Ishikawa (cell line): ENCODE results near the gene EXOC1L.

ENCODE experiments used
- CEBPB ChIP-seq: IDR thresholded peaks from 2 replicates; pipeline ENCODE4 v1.6.1; 2012
- CREB1 ChIP-seq: IDR thresholded peaks from 2 replicates; pipeline ENCODE4 v1.6.1; 2012; ENCODE audit warnings: low read depth
- EP300 ChIP-seq: IDR thresholded peaks from 2 replicates; pipeline ENCODE4 v1.6.1; 2012; ENCODE audit warnings: borderline replicate concordance
- TAF1 ChIP-seq: IDR thresholded peaks from 2 replicates; pipeline ENCODE4 v1.6.1; 2012; ENCODE audit warnings: low read depth, mild to moderate bottlenecking
- YY1 ChIP-seq: IDR thresholded peaks from 2 replicates; pipeline ENCODE4 v1.6.1; 2012; ENCODE audit warnings: low read depth
- TF ChIP-seq, protein P1 (sequence below): IDR thresholded peaks from 2 replicates; pipeline ENCODE4 v1.6.1; 2012
- TF ChIP-seq, protein P2 (sequence below): IDR thresholded peaks from 2 replicates; pipeline ENCODE4 v1.6.1; 2012; ENCODE audit warnings: low read depth, mild to moderate bottlenecking

DNA sequence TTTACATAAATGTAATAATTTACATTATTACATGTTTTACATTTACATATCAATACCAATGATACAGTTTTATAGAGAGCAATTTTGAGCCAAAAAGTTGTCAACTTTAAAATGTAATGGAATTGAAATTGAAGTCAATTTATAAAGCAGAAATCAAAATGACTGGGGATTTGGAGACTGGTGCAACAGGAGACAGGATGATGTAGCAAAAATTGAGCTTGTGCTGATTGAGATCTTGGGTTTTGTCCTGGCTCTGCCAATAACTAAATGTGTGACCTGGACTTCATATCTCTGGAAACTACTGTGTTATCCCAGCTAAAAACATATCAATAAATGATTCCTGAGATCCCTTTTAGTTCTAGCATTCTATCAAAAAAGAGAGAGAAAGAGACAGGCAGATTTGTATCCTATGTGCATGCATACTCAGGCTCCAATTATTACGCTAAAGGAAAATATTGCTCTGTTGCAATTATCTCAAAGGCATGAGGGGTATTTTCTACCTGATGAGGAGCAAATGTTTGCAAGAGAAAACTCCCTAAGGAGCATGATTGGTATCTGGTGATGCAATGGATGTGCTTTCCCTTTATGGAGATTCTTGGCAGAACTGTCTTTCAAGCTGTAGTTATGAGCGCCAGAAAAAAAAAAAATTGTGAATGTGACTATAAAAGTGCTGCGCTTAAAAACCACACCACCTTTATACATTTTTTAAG is 14.7 kb downstream of the EXOC1L start:
- TF ChIP-seq, protein P1, sequence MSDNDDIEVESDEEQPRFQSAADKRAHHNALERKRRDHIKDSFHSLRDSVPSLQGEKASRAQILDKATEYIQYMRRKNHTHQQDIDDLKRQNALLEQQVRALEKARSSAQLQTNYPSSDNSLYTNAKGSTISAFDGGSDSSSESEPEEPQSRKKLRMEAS = no peak
- TF ChIP-seq EP300 (no peak), CEBPB (no peak), YY1 (no peak), TAF1 (no peak), CREB1 (no peak)
- TF ChIP-seq, protein P2, sequence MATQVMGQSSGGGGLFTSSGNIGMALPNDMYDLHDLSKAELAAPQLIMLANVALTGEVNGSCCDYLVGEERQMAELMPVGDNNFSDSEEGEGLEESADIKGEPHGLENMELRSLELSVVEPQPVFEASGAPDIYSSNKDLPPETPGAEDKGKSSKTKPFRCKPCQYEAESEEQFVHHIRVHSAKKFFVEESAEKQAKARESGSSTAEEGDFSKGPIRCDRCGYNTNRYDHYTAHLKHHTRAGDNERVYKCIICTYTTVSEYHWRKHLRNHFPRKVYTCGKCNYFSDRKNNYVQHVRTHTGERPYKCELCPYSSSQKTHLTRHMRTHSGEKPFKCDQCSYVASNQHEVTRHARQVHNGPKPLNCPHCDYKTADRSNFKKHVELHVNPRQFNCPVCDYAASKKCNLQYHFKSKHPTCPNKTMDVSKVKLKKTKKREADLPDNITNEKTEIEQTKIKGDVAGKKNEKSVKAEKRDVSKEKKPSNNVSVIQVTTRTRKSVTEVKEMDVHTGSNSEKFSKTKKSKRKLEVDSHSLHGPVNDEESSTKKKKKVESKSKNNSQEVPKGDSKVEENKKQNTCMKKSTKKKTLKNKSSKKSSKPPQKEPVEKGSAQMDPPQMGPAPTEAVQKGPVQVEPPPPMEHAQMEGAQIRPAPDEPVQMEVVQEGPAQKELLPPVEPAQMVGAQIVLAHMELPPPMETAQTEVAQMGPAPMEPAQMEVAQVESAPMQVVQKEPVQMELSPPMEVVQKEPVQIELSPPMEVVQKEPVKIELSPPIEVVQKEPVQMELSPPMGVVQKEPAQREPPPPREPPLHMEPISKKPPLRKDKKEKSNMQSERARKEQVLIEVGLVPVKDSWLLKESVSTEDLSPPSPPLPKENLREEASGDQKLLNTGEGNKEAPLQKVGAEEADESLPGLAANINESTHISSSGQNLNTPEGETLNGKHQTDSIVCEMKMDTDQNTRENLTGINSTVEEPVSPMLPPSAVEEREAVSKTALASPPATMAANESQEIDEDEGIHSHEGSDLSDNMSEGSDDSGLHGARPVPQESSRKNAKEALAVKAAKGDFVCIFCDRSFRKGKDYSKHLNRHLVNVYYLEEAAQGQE = no peak
